ENCODE data around the gene MOCS3.
A peak's percentile ranks its signal among the peaks of the same experiment; 100 is the strongest.

Gene MOCS3

DNA sequence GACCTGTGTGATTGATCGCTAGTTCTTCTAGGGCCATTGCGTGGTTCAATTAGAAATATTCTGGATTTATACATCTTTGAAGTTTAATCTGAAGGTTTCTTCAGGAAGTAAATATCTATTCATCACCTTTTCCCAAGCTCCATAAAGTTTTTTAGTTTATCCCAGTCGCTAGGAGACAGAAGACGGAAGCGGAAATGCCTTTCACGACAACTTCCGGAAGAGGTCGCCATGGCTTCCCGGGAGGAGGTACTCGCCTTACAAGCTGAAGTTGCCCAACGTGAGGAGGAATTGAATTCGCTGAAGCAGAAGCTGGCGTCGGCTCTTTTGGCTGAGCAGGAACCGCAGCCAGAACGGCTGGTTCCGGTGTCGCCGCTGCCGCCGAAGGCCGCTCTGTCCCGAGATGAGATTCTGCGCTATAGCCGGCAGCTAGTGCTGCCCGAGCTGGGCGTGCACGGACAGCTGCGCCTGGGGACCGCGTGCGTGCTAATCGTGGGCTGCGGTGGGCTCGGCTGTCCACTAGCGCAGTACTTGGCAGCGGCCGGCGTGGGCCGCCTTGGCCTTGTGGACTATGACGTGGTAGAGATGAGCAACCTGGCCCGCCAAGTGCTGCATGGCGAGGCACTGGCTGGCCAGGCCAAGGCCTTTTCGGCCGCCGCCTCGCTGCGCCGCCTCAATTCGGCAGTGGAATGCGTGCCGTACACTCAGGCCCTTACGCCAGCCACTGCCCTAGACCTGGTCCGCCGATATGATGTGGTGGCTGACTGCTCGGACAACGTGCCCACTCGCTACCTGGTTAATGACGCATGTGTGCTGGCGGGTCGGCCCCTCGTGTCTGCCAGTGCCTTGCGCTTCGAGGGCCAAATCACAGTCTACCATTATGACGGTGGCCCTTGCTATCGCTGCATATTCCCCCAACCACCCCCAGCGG lies at the start of gene MOCS3:
TSS of gene MOCS3 (plus strand) at position 204 of the 928 bp plus-strand sequence. CDS start at position 229, 25 bp downstream.
- DNase-seq (ENCODE audit: low read depth, low spot score) = peak; percentile 77

DNA sequence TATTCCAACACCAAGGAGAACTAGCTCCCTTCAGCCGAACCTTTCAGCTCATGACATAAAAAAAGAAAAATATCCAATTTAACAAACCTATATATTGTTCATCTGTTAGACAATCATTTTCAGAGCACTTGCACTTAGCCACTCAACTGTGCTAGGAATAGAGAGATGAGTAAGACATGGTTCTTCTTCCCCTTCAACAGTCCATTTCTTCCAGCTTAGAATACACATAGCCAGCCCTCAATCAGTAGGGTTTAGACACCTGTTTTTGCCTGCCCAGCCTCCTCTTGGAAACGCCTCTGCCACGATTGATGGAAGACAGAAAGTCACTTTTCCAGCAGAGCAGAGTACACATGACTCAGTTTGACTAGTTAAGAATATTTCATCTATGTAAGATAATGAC lies 49.2 kb upstream of the MOCS3 start:
- DNase-seq (ENCODE audit: low read depth, low spot score) = no peak

DNA sequence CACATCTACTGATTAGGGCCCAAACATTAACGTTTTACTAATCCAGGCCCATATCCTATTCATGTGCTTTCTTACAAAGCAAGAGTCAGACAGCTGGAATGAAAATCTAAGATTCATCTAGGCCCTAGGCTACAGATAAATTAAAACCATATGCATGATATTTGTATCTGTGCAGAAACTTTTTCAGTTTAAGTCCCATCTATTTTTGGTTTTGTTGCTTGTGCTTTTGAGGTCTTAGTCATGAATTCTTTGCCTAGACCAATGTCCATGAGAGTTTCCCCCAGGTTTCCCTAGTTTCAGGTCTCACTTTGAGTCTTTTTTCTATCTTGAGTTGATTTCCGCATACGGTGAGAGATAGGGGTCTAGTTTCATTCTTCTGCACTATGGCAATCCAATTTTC lies 47.6 kb upstream of the MOCS3 start:
- DNase-seq (ENCODE audit: low read depth, low spot score) = no peak

- no peak for DNase-seq (ENCODE audit: low read depth, low spot score)
Observed at GRCh38 chr20:50911716-50912115, 46.9 kb upstream of the MOCS3 start.

- DNase-seq (ENCODE audit: low read depth, low spot score) = no peak
Observed at GRCh38 chr20:50913690-50914375, 44.8 kb upstream of the MOCS3 start.

DNA sequence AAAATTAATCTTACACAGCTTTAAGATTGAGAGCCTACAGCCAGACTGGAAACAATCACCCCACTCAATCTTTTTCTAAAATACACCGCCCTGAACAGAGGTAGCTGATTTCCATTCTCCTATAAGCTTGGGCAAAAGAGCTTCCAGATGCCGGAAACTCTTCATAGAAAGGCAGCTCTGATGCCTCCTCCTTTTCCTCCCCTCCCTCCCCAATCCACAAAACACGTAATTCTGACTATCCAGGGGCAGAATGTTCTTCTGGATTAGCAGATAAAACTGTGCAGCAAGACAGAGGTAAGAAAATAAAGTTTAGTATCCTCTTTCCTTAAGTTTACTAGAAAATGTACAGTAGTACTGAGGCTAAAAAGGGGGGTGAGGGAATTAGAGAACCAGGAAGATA lies 43.2 kb upstream of the MOCS3 start:
- no peak for DNase-seq (ENCODE audit: low read depth, low spot score)

DNA sequence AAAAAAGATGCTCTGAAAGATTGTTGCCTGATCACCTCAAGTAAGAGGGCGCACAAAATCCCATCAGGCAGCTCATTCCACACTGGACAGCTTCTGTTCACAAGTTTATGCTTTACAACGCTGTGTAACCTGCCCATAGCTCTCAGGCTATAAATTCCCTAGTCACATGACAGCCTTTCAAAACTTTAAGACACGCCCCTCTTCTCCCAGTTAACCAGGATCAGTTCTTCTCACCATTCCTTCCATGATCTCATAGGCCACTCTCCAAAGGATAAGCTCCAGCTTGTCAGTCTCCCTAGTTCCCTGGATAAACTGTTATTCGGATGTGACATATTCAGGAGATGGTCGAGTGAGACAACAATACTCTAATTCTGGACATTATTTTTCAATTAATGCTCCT lies 42.4 kb upstream of the MOCS3 start:
- DNase-seq (ENCODE audit: low read depth, low spot score) = no peak

DNA sequence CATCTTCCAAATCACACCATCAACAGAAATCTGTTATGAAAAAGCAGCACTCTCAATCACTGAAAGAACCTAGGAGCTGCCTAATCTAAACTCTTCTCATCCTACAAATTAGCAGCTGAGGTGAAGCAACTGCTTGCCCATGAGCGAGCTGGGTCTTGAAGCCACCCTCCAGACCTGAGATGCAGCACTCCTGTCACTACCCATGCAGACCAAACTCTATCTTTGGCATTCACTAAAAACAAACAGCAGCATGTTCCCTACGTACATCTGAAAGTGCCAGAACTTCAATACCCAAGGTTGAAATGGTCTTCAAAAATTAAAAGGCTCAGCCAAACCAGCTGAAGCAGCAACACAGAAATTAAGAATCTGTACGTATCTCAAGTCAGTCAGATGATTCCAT lies 41.7 kb upstream of the MOCS3 start:
- DNase-seq (ENCODE audit: low read depth, low spot score) = no peak

GRCh38 chr20:50918403-50918802 lies 40.2 kb upstream of the MOCS3 start:
- DNase-seq (ENCODE audit: low read depth, low spot score) = no peak

DNA sequence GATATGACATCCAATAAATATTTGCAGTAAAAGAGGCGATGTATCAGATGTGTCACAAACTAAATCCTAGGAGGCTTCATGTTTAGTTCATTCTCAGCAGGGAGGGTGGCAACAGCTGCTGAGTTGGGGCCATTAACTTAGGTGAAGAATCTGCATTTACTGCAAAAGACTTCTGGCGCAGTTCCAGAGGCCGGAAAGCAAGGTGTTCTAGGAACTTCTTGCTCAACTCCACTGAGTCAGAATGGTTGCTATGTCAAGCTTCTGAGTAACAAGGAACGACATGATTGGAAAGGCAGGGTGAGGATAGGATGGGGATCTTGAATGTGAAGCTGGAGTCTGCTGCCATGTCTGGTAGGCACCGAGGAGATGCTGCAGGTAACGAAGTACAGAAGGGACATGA lies 39.1 kb upstream of the MOCS3 start:
- no peak for DNase-seq (ENCODE audit: low read depth, low spot score)

DNA sequence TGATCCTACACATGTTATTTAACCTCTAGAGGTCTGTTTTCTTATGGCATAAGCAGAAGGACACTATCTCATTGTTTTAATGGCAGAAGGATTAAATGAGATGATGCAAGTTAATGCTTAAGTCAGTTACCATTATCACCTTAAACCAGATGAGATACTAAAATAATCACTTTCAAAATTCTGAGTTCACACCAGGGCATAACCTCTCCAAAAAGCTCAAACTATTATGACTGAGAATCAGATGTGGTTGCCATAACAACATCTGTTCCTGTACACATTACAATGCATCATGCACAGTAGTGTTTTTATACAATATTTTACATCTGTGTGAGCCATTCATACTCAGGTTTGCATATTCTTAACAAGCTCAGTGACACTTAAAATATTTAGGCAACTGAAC lies 37.6 kb upstream of the MOCS3 start:
- no peak for DNase-seq (ENCODE audit: low read depth, low spot score)

- DNase-seq (ENCODE audit: low read depth, low spot score) = no peak
Observed at GRCh38 chr20:50921803-50922501, 36.7 kb upstream of the MOCS3 start.

DNA sequence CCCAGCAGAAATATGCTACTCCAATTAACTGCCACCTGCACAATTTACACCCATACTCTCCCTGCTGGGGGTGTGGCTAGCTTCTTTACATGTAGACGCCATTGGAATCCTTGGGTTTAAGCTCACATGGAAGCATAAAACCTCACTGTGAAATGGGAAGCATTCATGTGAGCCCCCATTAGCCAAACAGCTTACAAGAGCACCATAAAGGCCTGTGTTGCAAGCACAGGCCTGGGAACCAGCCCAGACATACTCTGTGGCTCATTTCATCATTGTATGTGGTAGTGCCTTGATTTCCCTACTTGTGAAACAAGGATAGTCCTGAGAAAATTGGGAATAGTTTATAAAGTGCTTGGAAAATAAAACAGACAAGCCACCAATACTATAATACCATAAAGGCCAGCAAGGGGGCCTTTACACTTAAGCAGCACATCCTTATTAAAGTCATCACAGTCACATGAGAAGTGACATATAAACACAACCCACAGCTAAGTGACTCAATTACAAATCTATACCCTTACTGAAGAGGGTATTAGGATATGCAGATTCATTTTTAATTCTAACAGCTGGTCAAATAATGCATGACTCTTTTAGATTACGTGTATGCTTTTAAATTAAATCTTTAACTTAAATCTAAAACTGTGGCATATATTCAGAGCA lies 34.2 kb upstream of the MOCS3 start:
- no peak for DNase-seq (ENCODE audit: low read depth, low spot score)

GRCh38 chr20:50926530-50926929 lies 32.1 kb upstream of the MOCS3 start:
- DNase-seq (ENCODE audit: low read depth, low spot score) = no peak

DNA sequence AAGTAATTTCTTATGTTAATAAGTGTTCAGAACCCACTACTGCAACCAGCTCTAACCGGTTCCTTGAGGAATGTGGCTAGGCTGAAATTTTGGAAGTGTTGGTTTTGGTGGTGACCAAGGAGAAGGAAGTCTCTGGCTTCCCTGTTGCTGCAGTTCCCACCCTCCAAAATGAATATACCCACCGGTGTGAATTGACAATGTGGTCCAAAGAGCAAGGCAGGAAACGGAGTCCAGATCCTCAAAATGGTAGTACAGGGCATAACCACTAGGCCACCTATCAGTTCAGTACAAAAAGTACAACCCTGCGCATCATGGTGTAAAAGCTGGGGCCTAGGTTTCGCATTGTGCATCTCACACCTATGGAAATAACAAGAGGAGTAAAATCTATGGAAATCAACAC lies 30.1 kb upstream of the MOCS3 start:
- no peak for DNase-seq (ENCODE audit: low read depth, low spot score)

DNA sequence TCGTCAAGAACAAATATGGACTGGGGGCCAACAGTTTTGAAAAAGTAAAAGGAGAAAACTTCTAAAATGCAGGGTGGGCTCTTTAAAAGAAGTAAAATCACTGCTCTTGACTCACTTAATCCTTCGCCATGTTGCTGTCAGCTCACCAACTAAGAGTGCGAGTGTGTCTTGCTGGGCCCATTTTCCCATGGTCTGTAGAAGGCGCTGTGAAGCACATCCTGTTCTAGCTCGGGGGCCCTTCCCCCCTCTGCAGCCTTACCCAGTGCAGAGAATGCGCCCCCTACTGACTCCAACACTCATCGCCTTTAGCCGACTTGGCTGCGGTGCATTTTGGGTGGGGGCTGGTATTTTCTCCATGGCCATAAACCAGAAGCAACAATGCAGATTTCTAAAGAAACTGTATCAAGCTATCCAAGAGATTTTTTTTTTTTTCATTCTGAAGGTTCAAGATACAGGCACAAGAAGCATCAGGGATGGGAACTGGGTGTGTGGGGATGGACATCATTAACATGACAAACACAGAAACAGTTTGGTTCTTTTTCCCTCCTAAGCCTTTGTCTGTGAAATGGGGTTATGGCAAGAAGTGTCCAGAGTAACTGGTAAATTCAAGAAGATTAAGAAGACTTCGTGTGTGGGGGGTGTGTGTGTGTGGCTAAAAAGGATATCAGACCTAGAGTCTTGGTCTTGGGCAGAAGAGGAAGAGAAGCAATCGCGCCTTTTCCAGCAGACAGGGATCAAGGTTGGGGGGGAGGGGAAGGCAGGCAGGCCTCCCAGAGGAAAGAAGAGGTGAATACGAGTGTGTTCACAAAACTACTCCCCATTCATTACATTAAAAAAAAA lies 29.1 kb upstream of the MOCS3 start:
- peak; percentile 82 for DNase-seq (ENCODE audit: low read depth, low spot score)

DNA sequence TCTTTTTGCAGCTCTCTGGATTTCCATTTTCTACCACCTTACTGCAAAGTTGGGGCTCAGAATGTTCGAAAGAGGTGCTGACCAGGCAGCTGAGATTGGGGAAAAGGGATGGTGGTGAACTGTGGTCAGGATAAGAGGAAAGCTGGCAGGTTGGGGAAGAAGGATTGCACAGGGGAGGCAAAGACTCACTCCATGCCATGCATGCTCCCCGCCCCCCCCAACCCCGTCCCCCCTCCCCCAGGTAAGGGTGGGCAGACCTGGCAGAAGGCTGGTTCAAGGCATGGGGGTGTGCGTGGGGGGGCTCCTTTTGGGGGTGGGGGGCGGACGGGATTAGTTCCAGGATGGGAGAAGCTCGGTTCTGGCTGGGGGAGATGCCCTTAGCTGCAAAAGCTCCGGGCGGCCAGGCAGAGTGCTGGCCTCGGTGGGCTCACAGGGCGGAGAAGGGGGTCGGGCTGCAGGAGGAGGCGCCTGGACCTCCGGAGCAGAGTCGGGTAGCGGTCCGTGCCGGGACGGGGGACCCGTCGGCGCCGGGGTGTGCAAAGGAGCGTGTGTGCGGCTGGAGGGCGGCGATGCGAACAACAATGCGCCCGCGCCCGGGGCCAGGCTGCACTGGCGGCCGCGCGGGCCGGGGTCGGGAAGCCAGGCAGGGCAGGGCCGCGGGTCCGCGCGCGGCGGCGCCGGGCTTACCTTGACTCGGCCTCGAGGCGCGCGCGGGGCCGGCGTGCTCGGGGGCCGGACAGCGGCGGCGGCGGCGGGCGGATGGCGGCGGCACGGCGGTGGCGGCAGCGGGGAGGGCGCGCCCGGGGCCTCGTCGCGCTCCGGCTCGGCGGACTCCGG lies 28.3 kb upstream of the MOCS3 start:
- no peak for DNase-seq (ENCODE audit: low read depth, low spot score)

DNA sequence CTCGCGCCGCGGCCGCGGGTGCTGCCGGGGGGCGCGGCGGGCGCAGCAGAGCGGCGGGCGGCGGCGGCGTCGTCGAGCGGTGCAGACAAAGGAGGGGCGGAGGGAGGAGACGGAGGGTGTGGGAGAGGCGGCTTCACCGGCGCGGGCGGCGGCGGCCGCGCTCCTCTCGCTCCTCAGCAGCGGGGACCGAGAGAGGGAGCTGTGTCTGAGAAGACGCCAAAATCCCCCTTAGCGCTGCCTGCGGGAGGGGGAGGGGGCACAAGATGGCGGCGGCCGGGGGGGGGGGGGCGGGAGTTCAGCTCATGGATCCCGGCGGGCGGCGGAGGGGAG lies 27.7 kb upstream of the MOCS3 start:
- DNase-seq (ENCODE audit: low read depth, low spot score) = no peak

DNA sequence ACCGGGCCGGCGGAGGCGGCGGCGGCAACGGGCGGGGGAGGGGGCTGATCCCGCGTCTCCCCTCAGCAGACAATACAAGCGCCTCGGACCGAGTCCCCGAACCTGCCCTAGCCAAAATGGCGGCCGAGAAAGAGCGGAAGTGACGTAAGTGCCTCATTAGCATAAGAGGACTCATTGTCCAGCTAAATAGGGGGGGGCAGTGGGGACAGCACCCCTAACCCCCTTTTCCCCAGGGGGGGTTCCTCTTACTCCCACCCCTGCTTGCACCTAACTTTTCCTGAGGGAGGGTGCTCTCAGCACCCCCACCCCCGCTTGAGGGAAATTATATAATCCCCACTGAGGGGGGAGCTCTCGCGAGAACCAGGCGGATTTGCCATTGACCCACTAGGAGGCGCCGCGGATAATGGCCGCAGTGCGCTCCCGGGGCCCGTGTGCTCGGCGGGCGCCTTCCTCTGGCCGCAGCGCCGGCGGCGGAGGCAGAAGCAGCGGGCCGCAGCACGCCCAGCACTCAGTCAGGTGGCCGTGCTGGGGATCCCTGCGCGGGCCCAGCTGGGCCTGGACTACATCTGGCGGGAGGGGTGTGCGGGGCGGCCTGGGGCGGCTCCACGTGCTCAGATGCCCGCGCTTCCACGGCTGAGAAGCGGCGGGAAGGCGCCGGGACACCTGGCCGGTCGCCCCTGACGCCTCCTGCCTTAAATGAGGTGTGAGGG lies 27.2 kb upstream of the MOCS3 start, which contains the start of gene ADNP:
TSS of gene ADNP (minus strand) at position 132 of the 710 bp plus-strand sequence. CDS start 27,441 bp downstream, outside the sequence.
- DNase-seq (ENCODE audit: low read depth, low spot score) = peak; percentile 76
